K562 treated with DMSO at 1 percent for 12 hours (cell line): ENCODE results near the gene RUFY4. TPM values are rescaled to one million over a fixed set of nuclear protein-coding genes. Genes with fewer than 3 reads are reported as not detected.

ENCODE experiments used
- total RNA-seq: library from RNA; unstranded; fragments of 300-600 nt; gene quantifications from 2 replicates; pipeline ENCODE4 v1.2.3, GENCODE V29; 2022; ENCODE audit not compliant: insufficient read depth

Gene RUFY4, protein sequence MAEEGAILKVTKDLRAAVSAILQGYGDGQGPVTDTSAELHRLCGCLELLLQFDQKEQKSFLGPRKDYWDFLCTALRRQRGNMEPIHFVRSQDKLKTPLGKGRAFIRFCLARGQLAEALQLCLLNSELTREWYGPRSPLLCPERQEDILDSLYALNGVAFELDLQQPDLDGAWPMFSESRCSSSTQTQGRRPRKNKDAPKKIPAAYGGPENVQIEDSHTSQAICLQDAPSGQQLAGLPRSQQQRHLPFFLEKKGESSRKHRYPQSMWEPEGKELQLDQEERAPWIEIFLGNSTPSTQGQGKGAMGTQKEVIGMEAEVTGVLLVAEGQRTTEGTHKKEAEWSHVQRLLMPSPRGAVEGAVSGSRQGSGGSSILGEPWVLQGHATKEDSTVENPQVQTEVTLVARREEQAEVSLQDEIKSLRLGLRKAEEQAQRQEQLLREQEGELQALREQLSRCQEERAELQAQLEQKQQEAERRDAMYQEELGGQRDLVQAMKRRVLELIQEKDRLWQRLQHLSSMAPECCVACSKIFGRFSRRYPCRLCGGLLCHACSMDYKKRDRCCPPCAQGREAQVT
- not detected in 2 replicates for total RNA-seq

DNA sequence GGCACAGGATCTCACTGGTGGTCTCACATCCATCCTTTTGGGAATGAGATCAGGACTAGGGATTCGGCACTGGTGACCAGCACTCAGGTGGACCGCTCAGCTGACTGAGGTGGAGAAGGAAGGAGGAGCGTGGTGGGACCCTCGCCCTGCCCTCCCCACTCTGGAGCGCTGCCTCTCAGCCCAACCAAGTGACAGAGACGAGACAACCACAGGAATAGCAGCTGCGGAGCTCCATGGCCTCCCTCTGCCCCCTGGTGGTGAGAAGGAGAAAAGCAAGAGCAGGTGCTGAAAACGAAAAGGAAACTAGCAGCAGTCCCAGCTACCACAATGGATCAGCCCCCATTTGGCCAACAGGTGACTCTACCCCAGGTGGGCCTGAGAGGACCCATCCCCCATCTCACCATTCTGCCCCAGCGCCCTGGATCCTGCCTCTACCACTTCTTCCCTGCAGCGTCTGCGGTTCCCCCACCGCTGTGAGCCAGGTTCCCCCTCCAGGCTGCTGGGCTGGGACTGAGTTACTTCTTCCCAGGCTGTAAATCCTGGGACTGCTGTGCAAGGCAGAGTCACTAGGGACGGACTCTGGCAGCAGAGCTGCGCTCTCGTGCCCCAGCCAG is at the start of gene RUFY4:
Gene RUFY4 (plus strand): TSS at position 533 of the 614 bp plus-strand sequence. CDS start 1,353 bp downstream, outside the sequence.

DNA sequence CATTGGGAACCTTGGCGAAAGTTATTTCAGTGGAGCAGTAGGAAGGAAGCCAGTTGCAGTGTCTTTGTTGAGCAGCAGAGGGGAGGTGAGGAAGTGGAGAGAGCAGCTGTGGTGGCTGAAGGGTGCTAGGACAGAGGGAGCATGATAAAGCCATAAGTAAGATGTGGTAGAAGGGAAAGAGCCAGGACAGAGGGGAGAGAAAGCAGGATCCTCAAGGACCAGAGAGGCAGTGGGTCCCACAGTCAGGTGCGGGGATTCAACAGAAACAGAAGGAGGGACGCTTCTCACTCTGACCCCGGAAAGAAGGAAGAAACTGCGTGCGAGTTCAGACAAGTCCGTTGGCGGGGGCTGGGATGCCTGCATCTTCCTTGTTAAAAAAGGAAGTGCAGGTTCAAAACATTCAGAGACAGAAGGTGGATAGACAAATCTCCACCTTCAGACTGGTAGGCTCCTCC is 56.6 kb downstream of the RUFY4 start, which contains the start of gene CXCR2:
Gene CXCR2 (plus strand): TSS at position 403 of the 455 bp plus-strand sequence. CDS start 8,774 bp downstream, outside the sequence.

Other genes starting within 250 kb of the RUFY4 start
- 0.34 and 0.57 TPM in 2 replicates for gene TNS1, start 66.3 kb upstream of the RUFY4 start, total RNA-seq
- gene CXCR2, start 56.8 kb downstream of the RUFY4 start, total RNA-seq, result not detected in 2 replicates
- gene CXCR1, start 97.7 kb downstream of the RUFY4 start, total RNA-seq, result not detected in 2 replicates
- gene ARPC2, start 147.9 kb downstream of the RUFY4 start, total RNA-seq, result 98.8 and 151 TPM in 2 replicates
- not detected in 2 replicates for gene GPBAR1, start 191.8 kb downstream of the RUFY4 start, total RNA-seq
- gene AAMP, start 200.9 kb downstream of the RUFY4 start, total RNA-seq, result 83.8 and 109 TPM in 2 replicates
- 49.2 and 57.8 TPM in 2 replicates for gene PNKD, start 201.3 kb downstream of the RUFY4 start, total RNA-seq
- 51.8 and 76.5 TPM in 2 replicates for gene TMBIM1, start 223.2 kb downstream of the RUFY4 start, total RNA-seq